HCT116 (cell line): ENCODE measurements around the gene HOXD8. TPM values are rescaled to one million over a fixed set of nuclear protein-coding genes. Genes with fewer than 3 reads are reported as not detected.

Source experiments
- ATAC-seq: fragments of 200-7000 bp; cut with Tn5 transposase; 2 replicates; pipeline ENCODE4 v1.9.1; 2020; ENCODE audit warnings: mild to moderate bottlenecking, moderate library complexity
- BruUV-seq: library from RNA; stranded (reverse); fragments of 400-500 nt; replicated peaks from 2 replicates; lab custom pipeline; 2021; lab: Mats Ljungman, UMichigan
- CTCF ChIA-PET: fragments of 300-600 bp; sonication (Branson Sonifier 250); formaldehyde crosslinking; loops from one replicate; lab custom pipeline; 2021; ENCODE audit warnings: antibody characterized with exemption; lab: Charles Lee
- POLR2A ChIA-PET: fragments of 300-600, 350-600 bp; sonication (Branson Sonifier 250); formaldehyde crosslinking; loops from one replicate; lab custom pipeline; 2021; ENCODE audit warnings: antibody characterized with exemption; lab: Charles Lee
- RAD21 ChIA-PET, 2 experiments: fragments of 300-600 bp; sonication (Branson Sonifier 250); formaldehyde crosslinking; loops; one replicate each; lab custom pipeline; 2023; ENCODE audit warnings: low total read pairs in 2 of 2; ENCODE audit not compliant: uncharacterized antibody in 2 of 2, unreplicated experiment in 2 of 2, low non-redundant PET in 1 of 2; lab: Charles Lee
- DNase-seq: peaks from one replicate; pipeline ENCODE4 v3.0.0-alpha.2; 2010; ENCODE audit warnings: low read depth, low spot score
- H2AFZ ChIP-seq: fragments of 200-600 bp; shearing (Covaris generic), sonication (generic); 2 replicates; pipeline ENCODE4 v1.6.1; 2017; ENCODE audit warnings: low read depth, mixed run types, mixed read lengths, antibody characterized with exemption, low read length; ENCODE audit not compliant: poor library complexity, severe bottlenecking
- H3K27ac ChIP-seq: 2 replicates; pipeline ENCODE4 v1.5.1; 2012; ENCODE audit warnings: low read depth, low read length
- H3K27me3 ChIP-seq: fragments of 200-600 bp; sonication (generic); 2 replicates; pipeline ENCODE4 v1.6.1; 2016; ENCODE audit warnings: mixed run types, low read length, mixed read lengths; ENCODE audit not compliant: insufficient read depth
- H3K36me3 ChIP-seq, 2 experiments: fragments of 200-500 bp in 1 of 2; fragments of 200-600 bp in 1 of 2; sonication (Bioruptor generic) in 1 of 2; sonication (generic) in 1 of 2; 2 replicates each; pipeline versions ENCODE4 v1.5.1 to v1.6.1; 2014 to 2016; ENCODE audit warnings: low read length in 2 of 2, inconsistent platforms in 1 of 2, mixed read lengths in 1 of 2, mixed run types in 1 of 2; ENCODE audit not compliant: insufficient read depth in 2 of 2, control insufficient read depth in 1 of 2
- H3K4me1 ChIP-seq, 2 experiments: fragments of 200-600 bp in 1 of 2; sonication (generic) in 1 of 2; 2 replicates each; pipeline versions ENCODE4 v1.5.1 to v1.6.1; 2012 to 2017; ENCODE audit warnings: low read length in 2 of 2, inconsistent platforms in 1 of 2, mild to moderate bottlenecking in 1 of 2, mixed read lengths in 1 of 2, mixed run types in 1 of 2, moderate library complexity in 1 of 2; ENCODE audit not compliant: insufficient read depth in 2 of 2, control insufficient read depth in 1 of 2
- H3K4me2 ChIP-seq: fragments of 200-600 bp; sonication (generic); 2 replicates; pipeline ENCODE4 v1.6.1; 2017; ENCODE audit warnings: mixed run types, low read length, mixed read lengths
- H3K4me3 ChIP-seq, 2 experiments: fragments of 200-600 bp in 1 of 2; sonication (generic) in 1 of 2; replicated peaks in 1 of 2; 2 replicates each; pipeline ENCODE4 v1.5.1; 2011 to 2016; ENCODE audit warnings: low read length in 2 of 2, control low read depth in 1 of 2, low read depth in 1 of 2, mild to moderate bottlenecking in 1 of 2, mixed read lengths in 1 of 2, mixed run types in 1 of 2
- H3K79me2 ChIP-seq: fragments of 200-600 bp; sonication (generic); 2 replicates; pipeline ENCODE4 v1.6.1; 2017; ENCODE audit warnings: mild to moderate bottlenecking, mixed run types, low read length, moderate library complexity, mixed read lengths; ENCODE audit not compliant: insufficient read depth
- H3K9ac ChIP-seq: fragments of 200-600 bp; sonication (generic); 2 replicates; pipeline ENCODE4 v1.6.1; 2016; ENCODE audit warnings: low read length, mixed read lengths
- H3K9me2 ChIP-seq: fragments of 200-600 bp; sonication (generic), shearing (Covaris generic); 2 replicates; pipeline ENCODE4 v1.6.1; 2017; ENCODE audit warnings: mixed run types, mild to moderate bottlenecking, moderate library complexity; ENCODE audit not compliant: insufficient read depth
- H3K9me3 ChIP-seq, 2 experiments: fragments of 200-500 bp in 1 of 2; fragments of 200-600 bp in 1 of 2; sonication (Bioruptor generic) in 1 of 2; sonication (generic) in 1 of 2; 2 replicates each; pipeline ENCODE4 v1.6.1; 2014 to 2017; ENCODE audit warnings: low read length in 2 of 2, mixed read lengths in 2 of 2, inconsistent platforms in 1 of 2, low read depth in 1 of 2, mild to moderate bottlenecking in 1 of 2, mixed run types in 1 of 2, moderate library complexity in 1 of 2; ENCODE audit not compliant: control insufficient read depth in 1 of 2, insufficient read depth in 1 of 2
- H4K20me1 ChIP-seq: fragments of 200-600 bp; sonication (generic), shearing (Covaris generic); 2 replicates; pipeline ENCODE4 v1.6.1; 2017; ENCODE audit warnings: mixed run types, mild to moderate bottlenecking, moderate library complexity; ENCODE audit not compliant: insufficient read depth
- ELF1 ChIP-seq: IDR thresholded peaks from 2 replicates; pipeline ENCODE4 v1.6.1; 2012; ENCODE audit warnings: low read depth, borderline replicate concordance
- EZH2phosphoT487 ChIP-seq: fragments of 200-600 bp; IDR thresholded peaks from 2 replicates; pipeline ENCODE4 v1.6.1; 2018; ENCODE audit warnings: antibody characterized with exemption, borderline replicate concordance
- FOSL1 ChIP-seq: IDR thresholded peaks from 2 replicates; pipeline ENCODE4 v1.6.1; 2012; ENCODE audit warnings: low read depth
- POLR2AphosphoS5 ChIP-seq: IDR thresholded peaks from 2 replicates; pipeline ENCODE4 v1.6.1; 2011; ENCODE audit warnings: mild to moderate bottlenecking, low read depth, low read length, moderate library complexity
- RAD21 ChIP-seq: IDR thresholded peaks from 2 replicates; pipeline ENCODE4 v1.6.1; 2012; ENCODE audit warnings: low read depth, mild to moderate bottlenecking
- SRF ChIP-seq: IDR thresholded peaks from 2 replicates; pipeline ENCODE4 v1.6.1; 2012; ENCODE audit warnings: low read depth
- YY1 ChIP-seq: IDR thresholded peaks from 2 replicates; pipeline ENCODE4 v1.6.1; 2011; ENCODE audit warnings: low read length, low read depth, moderate library complexity, mild to moderate bottlenecking; ENCODE audit not compliant: insufficient replicate concordance; ENCODE audit errors: extremely low read depth
- ZBTB33 ChIP-seq: IDR thresholded peaks from 2 replicates; pipeline ENCODE4 v1.6.1; 2011; ENCODE audit warnings: mild to moderate bottlenecking, low read length, moderate library complexity; ENCODE audit not compliant: insufficient replicate concordance; ENCODE audit errors: extremely low read depth
- intact Hi-C: fragments of 100-400 bp; cut with micrococcal nuclease; formaldehyde crosslinking; loops from 2 replicates; pipeline ENCODE4 v1.10.0; 2022
- total RNA-seq: library from RNA; stranded (reverse); gene quantifications from one replicate; pipeline ENCODE4 v1.2.1, GENCODE V29; 2021; ENCODE audit not compliant: unreplicated experiment

HOXD8 gene
- total RNA-seq, 1 experiment from 2014 or later = 6.0 TPM

- DNase-seq = no peak
- no peaks in the 10 kb centered on the region for H3K27me3 ChIP-seq
- no peak overlapping the region for H3K27ac ChIP-seq
- no peaks in the 10 kb centered on the region for H3K9me3 ChIP-seq
- RAD21 ChIA-PET = no interaction called here
- no peak overlapping the region for H3K4me2 ChIP-seq
- H3K4me3 ChIP-seq = no peak overlapping the region
- H2AFZ ChIP-seq = no peak overlapping the region
- H4K20me1 ChIP-seq = no peaks in the 10 kb centered on the region
- no peak for TF ChIP-seq FOSL1
- TF ChIP-seq POLR2AphosphoS5 = no peak
- no peak for TF ChIP-seq SRF
- TF ChIP-seq, all 23 proteins: peak for 0
- Histone ChIP-seq H3K4me1 (peaks cover 0 to 5% of the 10 kb centered on the region in 2 experiments; a peak in 1 of 4 replicates), H3K9me2 (no peaks in the 10 kb centered on the region), H3K79me2 (no peaks in the 10 kb centered on the region), H3K36me3 (no peaks in the 10 kb centered on the region), H3K9ac (no peak overlapping the region)
- intact Hi-C loops = no loop called here
- no peak for ATAC-seq
- ChIA-PET CTCF (interaction anchor here (0.8 to 2.1 kb wide), 6 partner anchors 10 to 1028 kb away, joined by 3 to 11 read pairs (median 4); no protein-coding TSS in a partner anchor), POLR2A (no interaction called here)
- no TSS peak for BruUV-seq
These were observed 8.9 kb upstream of the HOXD8 start for GRCh38 chr2:176120364-176121189.

- BruUV-seq = no TSS peak
These were observed 8.1 kb upstream of the HOXD8 start for GRCh38 chr2:176121190-176122051.

More at GRCh38 chr2:176121190-176122051, 8.1 kb upstream of the HOXD8 start:
- no peak for DNase-seq
- Histone ChIP-seq H3K27me3 (no peaks in the 10 kb centered on the region), H3K4me3 (no peak overlapping the region), H3K4me2 (no peak overlapping the region), H3K9me2 (no peaks in the 10 kb centered on the region), H3K9ac (no peak overlapping the region), H4K20me1 (no peaks in the 10 kb centered on the region), H3K36me3 (no peaks in the 10 kb centered on the region), H3K9me3 (no peaks in the 10 kb centered on the region), H3K4me1 (peaks cover 0 to 5% of the 10 kb centered on the region in 2 experiments; a peak in 1 of 4 replicates), H3K27ac (no peak overlapping the region), H2AFZ (no peak overlapping the region), H3K79me2 (no peaks in the 10 kb centered on the region)
- TF ChIP-seq ZBTB33 = no peak
- TF ChIP-seq POLR2AphosphoS5 = no peak
- TF ChIP-seq YY1 = no peak
- no peak for TF ChIP-seq RAD21
- no peak for TF ChIP-seq EZH2phosphoT487
- TF ChIP-seq ELF1 = no peak
- intact Hi-C loops = no loop called here
- ChIA-PET POLR2A (interaction anchor here (0.7 kb wide), 1 partner anchor 24 kb away, joined by 3 read pairs; no protein-coding TSS in a partner anchor), CTCF (interaction anchor here (1.0 to 2.1 kb wide), 4 partner anchors 11 to 1027 kb away, joined by 3 to 11 read pairs (median 4); no protein-coding TSS in a partner anchor), RAD21 (no interaction called here)
- ATAC-seq = no peak
